GM10847 (cell line): ENCODE results near the gene TSGA10.

Source experiments
- POLR2A ChIP-seq: IDR thresholded peaks from 2 replicates; pipeline ENCODE4 v1.6.1; 2011; ENCODE audit not compliant: insufficient read length; ENCODE audit errors: extremely low read depth

TSGA10 gene

GRCh38 chr2:99031481-99031880 is 123.3 kb downstream of the TSGA10 start:
- no peak for TF ChIP-seq POLR2A

- TF ChIP-seq POLR2A, result no peak
Measured at GRCh38 chr2:99028558-99028957, 126.2 kb downstream of the TSGA10 start.

- no peak for TF ChIP-seq POLR2A
Measured at GRCh38 chr2:99027856-99028255, 126.9 kb downstream of the TSGA10 start.

- no peak for TF ChIP-seq POLR2A
Measured at GRCh38 chr2:99000708-99001107, 154.0 kb downstream of the TSGA10 start.

- TF ChIP-seq POLR2A, result no peak
Measured at GRCh38 chr2:98985905-98986666, 168.7 kb downstream of the TSGA10 start.

GRCh38 chr2:98975611-98976010 is 179.1 kb downstream of the TSGA10 start:
- TF ChIP-seq POLR2A, result no peak

- no peak for TF ChIP-seq POLR2A
Measured at GRCh38 chr2:98972582-98973167, 182.1 kb downstream of the TSGA10 start.

- no peak for TF ChIP-seq POLR2A
Measured at GRCh38 chr2:98959810-98960507, 194.8 kb downstream of the TSGA10 start.

GRCh38 chr2:98952966-98953365 is 201.8 kb downstream of the TSGA10 start:
- TF ChIP-seq POLR2A, result no peak

GRCh38 chr2:98948956-98949739 is 205.6 kb downstream of the TSGA10 start:
- no peak for TF ChIP-seq POLR2A

GRCh38 chr2:98947554-98947953 is 207.2 kb downstream of the TSGA10 start:
- TF ChIP-seq POLR2A, result no peak
